ENCODE measurements around the gene AUTS2.

- TF ChIP-seq POLR2A (IDR thresholded peaks at IDR 0.05; ENCODE audit: control extremely low read depth in 1 of 2, low read depth in 2 of 2, low read length in 2 of 2) (no peak), POLR2AphosphoS5 (IDR thresholded peaks at IDR 0.05; ENCODE audit: low read depth, low read length) (no peak), ZNF274 (IDR thresholded peaks at IDR 0.05; ENCODE audit: borderline replicate concordance, extremely low read depth, low read length) (no peak), SP1 (IDR thresholded peaks at IDR 0.05; ENCODE audit: low read depth, low read length) (no peak), RAD21 (IDR thresholded peaks at IDR 0.05 in 1 of 2, conservative IDR thresholded peaks at IDR 0.05 in 1 of 2; ENCODE audit: low read depth in 2 of 2, low read length in 2 of 2) (no peak), MAX (IDR thresholded peaks at IDR 0.05) (no peak), CTCF (IDR thresholded peaks at IDR 0.05; ENCODE audit: control extremely low read depth in 1 of 3, insufficient read depth in 1 of 3, low read depth in 1 of 3, low read length in 3 of 3) (no peak), FOSL1 (IDR thresholded peaks at IDR 0.05; ENCODE audit: insufficient read depth, low read depth, low read length) (no peak), PHF8 (conservative IDR thresholded peaks at IDR 0.05; ENCODE audit: low read depth, low read length) (no peak)
Observed at GRCh38 chr7:69844264-69844868, 246.1 kb downstream of the AUTS2 start.
